Coronary artery (tissue), 2 donors: ENCODE data around the gene ZNF232.
A peak's percentile ranks its signal among the peaks of the same experiment; 100 is the strongest.
"Not testable (repeated sequence)": the region's sequence is repeated elsewhere in the genome, so short reads cannot be mapped to it uniquely, and the experiment has no call there.

Experiments used
- DNase-seq: peaks from one replicate; pipeline ENCODE4 v3.0.0-alpha.2; 2017; ENCODE audit warnings: low spot score
- H3K27ac ChIP-seq, 2 donors: fragments of 200-600 bp; sonication (generic); one replicate each; pipeline ENCODE4 v1.5.1; 2016 to 2019
- H3K4me3 ChIP-seq: fragments of 200-600 bp; sonication (generic); 2 replicates; pipeline ENCODE4 v1.5.1; 2016; ENCODE audit warnings: mild to moderate bottlenecking, moderate library complexity
- TF ChIP-seq, protein P1 (sequence below): fragments of 200-600 bp; sonication (generic); IDR thresholded peaks from one replicate; pipeline ENCODE4 v1.5.1; 2019; ENCODE audit warnings: antibody characterized with exemption

The ZNF232 gene

DNA sequence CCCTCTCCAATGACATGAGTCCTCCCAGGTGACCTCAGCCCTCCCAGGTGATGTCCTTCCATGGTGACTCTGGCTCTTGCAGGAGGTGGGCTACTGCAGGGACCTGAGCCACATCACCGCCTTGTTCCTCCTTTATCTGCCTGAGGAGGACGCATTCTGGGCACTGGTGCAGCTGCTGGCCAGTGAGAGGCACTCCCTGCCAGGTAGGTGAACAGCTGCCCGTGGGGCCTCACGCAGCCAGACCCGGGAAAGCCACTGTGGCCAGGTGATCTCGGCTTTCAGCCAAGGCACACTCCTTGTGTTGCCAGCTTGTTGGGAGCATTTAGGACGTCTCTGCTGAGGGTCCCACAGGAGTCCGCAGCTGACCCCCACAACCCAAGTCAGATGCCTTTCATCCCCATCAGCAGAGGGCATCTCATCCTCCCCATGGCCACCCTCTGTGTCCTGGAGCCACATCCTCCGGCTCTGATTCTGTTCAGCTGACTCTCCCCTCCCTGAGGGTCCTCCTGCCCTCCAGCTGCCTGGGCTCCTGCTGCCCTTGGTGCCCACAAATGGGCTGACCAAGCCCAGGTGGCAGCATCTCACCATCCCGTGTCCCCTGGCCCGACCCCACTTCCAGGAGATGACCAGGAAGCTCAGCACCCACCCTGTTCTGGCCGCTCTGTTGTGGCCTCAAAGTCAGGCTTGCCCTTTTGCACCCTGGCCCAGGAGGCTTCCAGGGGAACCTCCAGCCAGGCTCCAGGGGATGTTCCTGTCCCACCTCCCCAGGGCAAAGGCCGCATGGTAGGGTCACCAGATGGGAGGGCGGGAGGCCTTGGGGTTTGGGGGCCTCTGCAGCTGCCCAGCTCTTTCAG, 24.3 kb upstream of the ZNF232 start:
- no peak for DNase-seq
- H3K4me3 ChIP-seq, result no peak overlapping the region
- H3K27ac ChIP-seq, result no peak overlapping the region
- TF ChIP-seq, protein P1, sequence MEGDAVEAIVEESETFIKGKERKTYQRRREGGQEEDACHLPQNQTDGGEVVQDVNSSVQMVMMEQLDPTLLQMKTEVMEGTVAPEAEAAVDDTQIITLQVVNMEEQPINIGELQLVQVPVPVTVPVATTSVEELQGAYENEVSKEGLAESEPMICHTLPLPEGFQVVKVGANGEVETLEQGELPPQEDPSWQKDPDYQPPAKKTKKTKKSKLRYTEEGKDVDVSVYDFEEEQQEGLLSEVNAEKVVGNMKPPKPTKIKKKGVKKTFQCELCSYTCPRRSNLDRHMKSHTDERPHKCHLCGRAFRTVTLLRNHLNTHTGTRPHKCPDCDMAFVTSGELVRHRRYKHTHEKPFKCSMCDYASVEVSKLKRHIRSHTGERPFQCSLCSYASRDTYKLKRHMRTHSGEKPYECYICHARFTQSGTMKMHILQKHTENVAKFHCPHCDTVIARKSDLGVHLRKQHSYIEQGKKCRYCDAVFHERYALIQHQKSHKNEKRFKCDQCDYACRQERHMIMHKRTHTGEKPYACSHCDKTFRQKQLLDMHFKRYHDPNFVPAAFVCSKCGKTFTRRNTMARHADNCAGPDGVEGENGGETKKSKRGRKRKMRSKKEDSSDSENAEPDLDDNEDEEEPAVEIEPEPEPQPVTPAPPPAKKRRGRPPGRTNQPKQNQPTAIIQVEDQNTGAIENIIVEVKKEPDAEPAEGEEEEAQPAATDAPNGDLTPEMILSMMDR, result no peak

DNA sequence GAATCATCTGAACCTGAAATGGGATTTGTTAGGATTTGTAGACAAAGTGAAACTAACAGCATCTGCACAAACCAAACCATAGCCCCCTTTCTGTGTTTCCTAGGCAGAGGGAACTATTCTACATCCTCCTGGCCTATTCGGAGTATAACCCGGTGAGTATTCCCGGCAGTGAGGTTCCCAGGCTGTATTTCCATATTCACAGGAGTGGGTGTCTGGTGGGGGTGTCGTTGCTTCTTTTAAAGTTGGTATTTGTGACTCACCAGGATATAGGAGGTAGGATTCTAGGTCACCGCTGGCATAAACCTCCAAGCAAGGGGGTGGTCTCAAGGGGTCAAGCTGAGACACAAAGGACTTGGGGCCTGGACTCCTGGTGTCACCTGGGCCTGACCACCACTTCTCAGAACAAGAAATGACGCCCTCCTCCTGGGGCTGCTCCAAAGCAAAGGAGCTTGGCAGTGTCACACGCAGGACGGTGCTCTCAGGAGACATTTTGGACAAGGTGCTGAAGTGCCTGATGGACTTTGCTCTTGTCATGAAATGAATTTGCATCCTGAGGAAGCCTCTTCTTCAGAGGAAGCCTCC, 23.5 kb upstream of the ZNF232 start:
- not testable (repeated sequence) for H3K27ac ChIP-seq, H3K4me3 ChIP-seq, DNase-seq

DNA sequence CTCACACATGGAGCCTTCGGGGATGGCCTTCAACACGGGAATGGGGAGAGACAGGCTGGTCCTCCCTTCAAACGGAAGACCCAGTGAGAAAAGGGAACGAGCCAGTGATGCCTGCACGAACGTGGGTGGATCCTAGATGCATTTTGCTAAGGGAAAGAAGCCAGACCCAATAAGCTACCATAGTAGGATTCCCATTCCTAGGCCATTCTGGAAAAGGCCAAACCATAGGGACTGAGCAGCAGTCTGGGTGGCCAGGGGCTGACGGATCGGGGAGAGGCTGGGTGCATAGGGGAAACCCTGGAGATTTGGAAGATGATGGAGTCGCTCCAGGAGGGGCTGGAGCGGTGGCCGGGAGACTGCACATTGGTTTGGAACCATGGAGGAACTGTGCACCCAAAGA, 22.9 kb upstream of the ZNF232 start:
- not testable (repeated sequence) for H3K27ac ChIP-seq, H3K4me3 ChIP-seq
- peak; percentile 21 for DNase-seq

DNA sequence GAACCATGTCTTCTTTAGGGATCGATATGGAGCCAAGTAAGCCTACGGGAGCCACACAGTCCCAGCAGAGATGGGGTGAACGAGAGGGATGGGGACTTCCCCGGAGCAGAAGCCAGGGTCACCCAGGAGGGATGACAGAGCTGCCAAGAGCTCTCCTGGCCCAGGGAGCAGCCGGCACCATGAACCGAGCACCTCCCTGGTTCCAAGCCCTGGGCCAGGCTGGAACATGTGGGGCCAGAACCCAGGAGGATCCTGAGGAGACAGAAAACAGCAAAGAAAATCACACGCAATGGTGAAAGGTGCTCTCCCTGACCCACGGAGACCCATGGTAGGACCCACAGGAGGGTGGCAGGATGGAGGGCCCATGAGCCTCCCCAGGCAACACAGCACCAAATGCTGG, 22.3 kb upstream of the ZNF232 start:
- H3K27ac ChIP-seq, H3K4me3 ChIP-seq: not testable (repeated sequence)
- peak; percentile 62 for DNase-seq

DNA sequence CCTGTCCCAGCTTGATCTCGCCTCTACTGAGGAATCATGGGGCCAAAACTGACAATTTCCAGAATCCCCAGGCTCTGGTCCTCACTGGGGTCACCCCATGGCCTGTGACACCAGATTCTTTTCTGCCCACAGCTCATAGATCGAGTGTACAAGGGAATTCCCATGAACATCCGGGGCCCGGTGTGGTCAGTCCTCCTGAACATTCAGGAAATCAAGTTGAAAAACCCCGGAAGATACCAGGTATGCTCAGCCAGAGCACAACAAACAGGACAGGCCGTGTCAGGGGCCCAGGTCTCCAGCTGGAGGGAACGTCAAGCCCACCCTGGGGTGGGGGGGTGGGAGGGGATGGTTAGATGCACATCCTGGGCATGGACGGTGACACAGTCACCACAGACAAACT, 21.6 kb upstream of the ZNF232 start:
- Histone ChIP-seq H3K4me3 (no peak overlapping the region), H3K27ac (no peak overlapping the region)
- TF ChIP-seq, protein P1, result no peak
- DNase-seq, result peak; percentile 35

DNA sequence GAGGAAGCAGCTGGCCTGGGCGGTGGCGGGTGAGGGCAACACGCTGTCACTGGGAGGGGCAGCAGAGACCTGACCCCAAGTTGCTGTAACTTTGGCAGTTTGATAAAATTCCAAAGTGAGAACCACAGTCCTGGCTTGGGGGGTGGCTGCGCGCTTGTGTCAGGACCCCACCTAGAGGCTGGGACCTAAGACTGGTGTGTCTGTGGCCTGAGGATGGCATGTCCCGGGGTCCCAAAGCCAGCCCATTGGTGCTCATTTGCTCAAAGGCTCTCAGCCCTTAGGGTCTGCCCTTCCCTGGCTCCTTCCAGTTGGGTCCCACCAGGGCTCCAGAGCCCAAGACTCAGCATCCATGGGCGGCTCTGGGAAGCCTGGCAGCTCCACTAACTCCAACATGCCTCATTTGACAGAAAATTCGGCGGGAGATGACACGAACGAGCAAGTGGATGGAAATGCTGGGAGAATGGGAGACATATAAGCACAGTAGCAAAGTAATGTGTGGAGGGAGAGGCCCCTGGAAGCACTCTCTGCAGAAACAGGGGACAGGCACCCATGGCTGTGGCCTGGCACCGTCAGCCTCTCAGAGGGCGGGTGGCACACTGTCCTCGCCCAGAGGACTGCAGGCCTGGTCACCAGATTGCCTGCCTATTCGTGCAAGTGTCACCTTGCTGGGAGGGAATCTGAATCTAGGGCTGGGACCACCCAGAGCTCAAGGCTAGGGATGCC, 21.0 kb upstream of the ZNF232 start:
- H3K4me3 ChIP-seq, H3K27ac ChIP-seq: not testable (repeated sequence)
- DNase-seq, result peak; percentile 53

DNA sequence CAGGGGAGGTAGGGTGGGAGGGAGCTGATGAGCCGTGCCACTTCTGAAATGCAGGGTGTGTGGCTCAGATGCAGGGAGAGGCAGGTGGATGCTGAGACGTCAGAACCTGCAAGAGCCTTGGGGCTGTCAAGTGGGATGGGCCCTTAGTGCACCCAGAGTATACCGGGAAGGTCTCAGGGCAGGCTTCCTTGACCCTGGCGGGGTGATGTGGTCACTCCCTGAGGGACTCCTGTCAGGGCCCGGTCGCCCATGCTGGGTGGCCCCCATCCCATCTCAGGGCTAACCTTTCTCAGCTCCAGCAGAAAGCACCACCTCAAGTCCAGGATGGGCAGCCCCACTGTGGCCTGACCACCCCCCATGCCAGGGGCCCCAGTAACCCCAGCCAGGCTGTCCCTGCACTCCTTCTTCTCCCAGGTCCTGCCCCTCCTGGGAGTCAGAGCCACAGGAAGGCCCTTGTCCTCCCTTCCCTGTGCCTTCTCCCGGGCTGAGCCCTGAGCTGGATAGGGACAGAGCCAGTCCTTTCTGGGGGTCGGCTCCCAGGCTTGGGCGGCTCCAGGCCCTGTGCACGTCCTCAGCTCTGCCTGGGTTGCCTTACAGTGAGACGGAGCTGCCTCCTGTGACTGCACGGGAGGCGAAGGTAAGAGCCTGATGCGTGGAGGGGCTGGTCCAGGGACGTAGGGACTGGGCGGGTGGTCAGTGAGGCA, 20.3 kb upstream of the ZNF232 start:
- H3K27ac ChIP-seq, H3K4me3 ChIP-seq: not testable (repeated sequence)
- peak; percentile 62 for DNase-seq

DNA sequence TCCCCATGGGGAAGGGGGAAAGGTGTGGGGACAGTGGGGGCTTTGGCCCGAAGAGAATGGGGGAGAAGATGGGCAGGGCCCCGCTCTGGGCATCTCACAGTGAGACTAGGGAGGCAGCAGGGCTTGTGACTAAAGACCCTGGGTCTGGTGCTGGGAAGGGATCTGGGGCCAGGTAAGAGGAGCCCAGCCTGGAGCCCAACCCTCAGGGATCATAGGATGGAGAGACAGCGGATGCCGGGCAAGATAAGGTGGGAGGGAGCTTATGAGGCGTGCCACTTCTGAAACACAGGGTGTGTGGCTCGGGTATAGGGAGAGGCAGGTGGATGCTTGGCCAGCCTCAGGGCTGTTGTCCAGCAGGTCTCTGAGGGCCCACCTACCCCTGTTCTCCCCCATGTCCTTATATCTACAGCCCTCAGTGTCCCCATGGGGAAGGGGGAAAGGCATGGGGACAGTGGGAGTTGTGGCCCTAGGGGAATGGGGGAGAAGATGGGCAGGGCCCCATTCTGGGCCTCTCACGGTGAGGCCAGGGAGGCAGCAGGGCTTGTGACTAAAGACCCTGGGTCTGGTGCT, 19.6 kb upstream of the ZNF232 start:
- Histone ChIP-seq H3K4me3 (no peak overlapping the region), H3K27ac (no peak overlapping the region)
- peak; percentile 46 for DNase-seq
- TF ChIP-seq, protein P1, result no peak

DNA sequence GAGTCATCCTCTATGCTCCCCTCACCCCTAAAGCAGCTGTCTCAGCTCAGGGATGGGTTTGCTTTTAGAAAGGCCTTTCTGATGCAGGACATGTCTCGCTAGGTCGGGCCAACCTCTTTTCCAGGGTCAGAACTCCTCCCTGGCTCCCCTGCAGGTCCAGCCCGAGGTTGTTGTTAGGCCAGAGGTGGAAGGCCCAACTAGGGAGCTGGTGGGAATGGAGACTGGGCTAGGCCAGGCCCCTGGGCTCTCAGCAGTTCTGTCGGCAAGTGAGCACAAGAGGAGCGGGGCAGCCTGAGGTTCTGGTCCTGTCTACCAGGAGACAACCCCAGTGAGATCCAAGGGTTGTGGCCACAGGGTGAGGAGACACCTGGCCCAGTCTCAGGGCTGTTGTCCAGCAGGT, 19.0 kb upstream of the ZNF232 start:
- not testable (repeated sequence) for H3K27ac ChIP-seq, H3K4me3 ChIP-seq, DNase-seq

DNA sequence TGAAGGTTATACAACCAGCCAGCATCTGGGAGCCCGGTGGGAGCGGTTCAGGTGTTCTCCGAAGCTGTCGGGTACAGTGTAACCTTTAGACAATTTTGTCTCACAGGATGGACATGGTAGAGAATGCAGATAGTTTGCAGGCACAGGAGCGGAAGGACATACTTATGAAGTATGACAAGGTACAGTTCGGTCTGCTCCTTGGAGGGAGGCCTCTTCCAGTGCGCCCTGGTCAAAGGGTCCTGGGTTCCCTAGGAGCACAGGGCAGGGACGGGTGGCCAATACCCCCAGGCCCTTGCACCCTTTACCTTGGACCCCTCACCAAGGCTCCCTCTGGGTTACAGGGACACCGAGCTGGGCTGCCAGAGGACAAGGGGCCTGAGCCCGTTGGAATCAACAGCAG, 18.6 kb upstream of the ZNF232 start:
- H3K4me3 ChIP-seq, DNase-seq, H3K27ac ChIP-seq: not testable (repeated sequence)

DNA sequence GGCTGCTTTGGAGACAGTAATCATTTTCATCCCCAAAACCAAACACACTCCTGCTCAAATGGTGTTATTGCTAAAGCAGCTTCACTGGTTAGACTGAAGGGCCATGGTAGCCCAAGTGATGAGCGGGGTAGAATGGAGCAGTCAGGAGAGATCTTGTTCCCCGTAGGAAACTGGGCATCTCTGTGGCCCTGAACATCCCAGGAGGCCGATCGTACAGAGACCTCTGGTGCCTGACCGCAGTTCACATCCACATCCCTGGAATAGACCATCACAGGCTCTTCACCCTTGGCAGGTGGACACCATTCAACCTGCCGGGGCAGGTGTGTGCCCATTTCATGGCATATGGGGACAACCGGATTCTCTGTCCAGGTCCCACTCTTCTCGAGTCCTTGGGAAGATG, 18.1 kb upstream of the ZNF232 start:
- H3K27ac ChIP-seq, DNase-seq, H3K4me3 ChIP-seq: not testable (repeated sequence)
